22Rv1 (cell line): ENCODE results near the gene FNBP1L.

Experiments used
- ZFX ChIP-seq: fragments of 450-650 bp; IDR thresholded peaks from 2 replicates; pipeline ENCODE4 v1.6.1; 2017; ENCODE audit warnings: antibody characterized with exemption, borderline replicate concordance
- TF ChIP-seq, protein P1 (sequence below): fragments of 450-650 bp; IDR thresholded peaks from 2 replicates; pipeline ENCODE4 v1.5.1; 2017; ENCODE audit warnings: mild to moderate bottlenecking

- TF ChIP-seq, protein P1, sequence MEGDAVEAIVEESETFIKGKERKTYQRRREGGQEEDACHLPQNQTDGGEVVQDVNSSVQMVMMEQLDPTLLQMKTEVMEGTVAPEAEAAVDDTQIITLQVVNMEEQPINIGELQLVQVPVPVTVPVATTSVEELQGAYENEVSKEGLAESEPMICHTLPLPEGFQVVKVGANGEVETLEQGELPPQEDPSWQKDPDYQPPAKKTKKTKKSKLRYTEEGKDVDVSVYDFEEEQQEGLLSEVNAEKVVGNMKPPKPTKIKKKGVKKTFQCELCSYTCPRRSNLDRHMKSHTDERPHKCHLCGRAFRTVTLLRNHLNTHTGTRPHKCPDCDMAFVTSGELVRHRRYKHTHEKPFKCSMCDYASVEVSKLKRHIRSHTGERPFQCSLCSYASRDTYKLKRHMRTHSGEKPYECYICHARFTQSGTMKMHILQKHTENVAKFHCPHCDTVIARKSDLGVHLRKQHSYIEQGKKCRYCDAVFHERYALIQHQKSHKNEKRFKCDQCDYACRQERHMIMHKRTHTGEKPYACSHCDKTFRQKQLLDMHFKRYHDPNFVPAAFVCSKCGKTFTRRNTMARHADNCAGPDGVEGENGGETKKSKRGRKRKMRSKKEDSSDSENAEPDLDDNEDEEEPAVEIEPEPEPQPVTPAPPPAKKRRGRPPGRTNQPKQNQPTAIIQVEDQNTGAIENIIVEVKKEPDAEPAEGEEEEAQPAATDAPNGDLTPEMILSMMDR: no peak
- TF ChIP-seq ZFX: no peak
Measured at GRCh38 chr1:93442008-93442666, 5.8 kb upstream of the FNBP1L start.
